Measurements from ENCODE around the gene ASF1A.
"Not testable (repeated sequence)": the region's sequence is repeated elsewhere in the genome, so short reads cannot be mapped to it uniquely, and the experiment has no call there.

ASF1A gene
- long read RNA-seq, donor 1, transcript ASF1A-201 (4 exons, 2,362 nt): major isoform, 29 of 29 reads
- long read RNA-seq, donor 1, partial matches to known transcripts: 0 of 29 reads
- long read RNA-seq, donor 1, other reads (novel, unspliced or antisense): 0 of 29 reads
- long read RNA-seq, donor 2, transcript ASF1A-201 (4 exons, 2,362 nt): major isoform, 20 of 20 reads
- long read RNA-seq, donor 2, partial matches to known transcripts: 0 of 20 reads
- long read RNA-seq, donor 2, other reads (novel, unspliced or antisense): 0 of 20 reads
- long read RNA-seq, donor 3, partial matches to known transcripts: 0 of 3 reads
- long read RNA-seq, donor 3, other reads (novel, unspliced or antisense): 0 of 3 reads
- long read RNA-seq, donor 4, transcript ASF1A-201 (4 exons, 2,362 nt): major isoform, 19 of 19 reads
- long read RNA-seq, donor 4, partial matches to known transcripts: 0 of 19 reads
- long read RNA-seq, donor 4, other reads (novel, unspliced or antisense): 0 of 19 reads
- long read RNA-seq, donor 5, transcript ASF1A-201 (4 exons, 2,362 nt): major isoform, 24 of 25 reads
- long read RNA-seq, donor 5, partial matches to known transcripts: 0 of 25 reads
- long read RNA-seq, donor 5, other reads (novel, unspliced or antisense): 0 of 25 reads
- long read RNA-seq, donor 6, transcript ASF1A-201 (4 exons, 2,362 nt): major isoform, 22 of 22 reads
- long read RNA-seq, donor 6, partial matches to known transcripts: 0 of 22 reads
- long read RNA-seq, donor 6, other reads (novel, unspliced or antisense): 0 of 22 reads
- long read RNA-seq, donor 7, transcript ASF1A-201 (4 exons, 2,362 nt): major isoform, 30 of 31 reads
- long read RNA-seq, donor 7, partial matches to known transcripts: 0 of 31 reads
- long read RNA-seq, donor 7, other reads (novel, unspliced or antisense): 0 of 31 reads
- long read RNA-seq, donor 8, transcript ASF1A-201 (4 exons, 2,362 nt): major isoform, 12 of 12 reads
- long read RNA-seq, donor 8, partial matches to known transcripts: 0 of 12 reads
- long read RNA-seq, donor 8, other reads (novel, unspliced or antisense): 0 of 12 reads

GRCh38 chr6:118893807-118894424 lies at the start of gene ASF1A:
Gene ASF1A (plus strand): TSS chr6:118894152. CDS start chr6:118894414, 262 bp downstream.
- DNase-seq: no peak

DNA sequence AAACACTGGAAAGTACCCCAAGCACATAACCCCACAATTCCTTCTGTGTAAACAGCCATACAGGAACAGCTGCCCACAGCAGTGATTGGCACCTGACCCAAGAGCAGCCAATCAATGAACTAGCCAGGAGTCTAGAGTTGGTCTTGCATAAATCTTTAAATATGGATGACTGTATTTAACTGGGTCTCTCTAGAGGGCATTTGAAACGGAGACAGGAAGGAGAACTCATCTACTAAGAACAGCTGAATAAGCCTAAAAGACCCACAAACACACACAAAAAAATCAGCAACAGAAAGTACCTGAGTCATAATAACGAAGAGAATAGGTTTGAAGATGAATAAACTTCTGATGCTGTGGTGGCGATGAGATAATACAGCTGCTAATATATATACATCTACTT lies 49.0 kb upstream of the ASF1A start:
- no peak for DNase-seq

DNA sequence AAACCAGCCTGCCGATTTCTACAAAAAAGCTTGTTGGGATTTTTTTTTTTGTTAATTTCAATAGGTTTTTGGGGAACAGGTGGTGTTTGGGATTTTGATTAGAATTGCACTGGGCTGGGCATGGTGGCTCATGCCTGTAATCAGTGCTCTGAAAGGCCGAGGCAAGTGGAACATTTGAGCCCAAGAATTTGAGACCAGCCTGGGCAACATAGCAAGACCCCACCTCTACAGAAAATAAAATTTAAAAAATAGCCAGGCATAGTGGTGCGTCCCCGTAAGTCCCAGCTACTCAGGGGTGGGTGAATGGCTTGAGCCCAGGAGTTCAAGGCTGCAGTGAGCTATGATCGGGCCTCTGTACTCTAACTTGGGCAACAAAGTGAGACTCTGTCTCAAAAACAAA lies 40.5 kb upstream of the ASF1A start:
- no peak for DNase-seq

- no peak for DNase-seq
Observed at GRCh38 chr6:118856301-118856700, 37.7 kb upstream of the ASF1A start.

DNA sequence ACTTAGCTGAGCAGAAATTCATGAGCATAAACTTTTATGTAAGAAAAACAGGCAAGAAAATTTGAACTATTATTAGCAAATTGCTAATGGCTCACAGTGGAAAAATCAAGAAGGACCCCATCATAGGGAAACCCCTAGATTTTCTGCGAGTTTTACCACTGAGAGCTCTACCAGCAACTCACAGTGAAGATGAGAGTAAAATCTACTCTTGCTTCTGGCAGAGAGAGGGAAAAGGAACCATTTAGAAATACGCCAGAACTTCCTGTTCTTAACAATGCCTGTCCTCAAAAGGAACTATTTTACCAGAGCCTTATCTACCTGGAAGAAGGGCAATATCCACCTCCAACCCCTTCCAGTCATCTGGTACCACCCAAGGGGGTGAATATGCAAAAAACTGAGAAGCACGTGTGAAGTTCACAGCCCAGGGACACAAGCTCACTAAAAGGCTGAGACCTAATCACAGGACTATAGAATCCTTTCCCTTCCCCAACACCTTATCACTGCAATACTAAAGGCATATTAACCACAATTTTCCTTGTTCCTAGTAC lies 34.4 kb upstream of the ASF1A start:
- no peak for DNase-seq

DNA sequence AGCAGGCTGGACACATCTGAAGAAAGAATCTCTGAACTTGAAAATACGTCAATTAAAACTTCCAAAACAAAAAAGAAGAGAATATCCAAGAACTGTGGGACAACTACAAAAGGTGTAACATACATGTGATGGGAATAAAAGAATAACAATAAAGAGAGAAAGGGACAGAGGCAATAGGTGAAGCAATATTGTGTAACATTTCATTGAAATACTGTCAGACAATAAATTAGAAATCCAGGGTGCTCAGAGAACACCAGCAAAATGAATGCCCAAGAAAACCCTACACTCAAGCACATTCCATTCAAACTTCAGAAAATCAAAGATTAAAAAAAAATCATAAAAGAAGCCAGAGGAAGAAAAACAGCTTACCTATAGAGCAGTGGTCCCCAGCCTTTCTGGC lies 33.6 kb upstream of the ASF1A start:
- no peak for DNase-seq

GRCh38 chr6:118860880-118861279 lies 33.1 kb upstream of the ASF1A start:
- no peak for DNase-seq

DNA sequence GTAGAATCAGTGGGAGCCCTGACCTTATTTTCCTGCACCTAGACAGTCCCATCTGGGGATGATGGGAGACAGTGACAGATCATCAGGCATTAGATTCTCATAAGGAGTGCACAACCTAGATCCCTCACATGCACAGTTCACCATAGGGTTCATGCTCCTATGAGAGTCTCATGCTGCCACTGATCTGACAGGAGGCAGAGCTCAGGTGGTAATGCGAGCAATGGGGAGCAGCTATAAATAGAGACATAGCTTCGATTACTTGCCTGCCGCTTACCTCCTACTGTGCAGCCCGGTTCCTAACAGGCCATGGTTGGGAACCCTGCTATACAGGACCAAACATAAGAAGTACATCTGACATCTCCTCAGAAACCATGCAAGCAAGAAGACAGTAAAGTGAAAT lies 31.5 kb upstream of the ASF1A start:
- DNase-seq: no peak

- no peak for DNase-seq
Observed at GRCh38 chr6:118864341-118865099, 29.4 kb upstream of the ASF1A start.

DNA sequence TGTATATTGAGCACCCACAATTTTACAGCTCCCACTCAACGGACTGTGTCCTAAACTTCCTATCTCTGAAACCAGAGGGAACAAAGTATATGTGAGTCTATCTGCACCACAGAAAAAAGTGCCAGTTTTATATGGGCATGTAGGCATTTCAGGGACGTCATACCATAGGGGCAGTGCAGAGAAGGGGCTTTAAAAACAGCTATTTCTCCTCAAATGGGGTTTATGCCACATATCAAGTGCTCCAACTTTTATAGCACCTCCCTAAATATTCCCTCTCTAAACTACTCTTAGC lies 28.9 kb upstream of the ASF1A start:
- DNase-seq: no peak

- DNase-seq: no peak
Observed at GRCh38 chr6:118867181-118867580, 26.8 kb upstream of the ASF1A start.

DNA sequence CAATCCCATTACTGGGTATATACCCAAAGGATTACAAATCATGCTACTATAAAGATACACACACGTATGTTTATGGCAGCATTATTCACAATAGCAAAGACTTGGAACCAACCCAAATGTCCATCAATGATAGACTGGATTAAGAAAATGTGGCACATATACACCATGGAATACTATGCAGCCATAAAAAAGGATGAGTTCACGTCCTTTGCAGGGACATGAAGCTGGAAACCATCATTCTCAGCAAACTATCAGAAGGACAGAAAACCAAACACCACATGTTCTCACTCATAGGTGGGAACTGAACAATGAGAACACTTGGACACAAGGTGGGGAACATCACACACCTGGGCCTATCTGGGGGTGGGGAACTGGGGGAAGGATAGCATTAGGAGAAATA lies 25.1 kb upstream of the ASF1A start:
- not testable (repeated sequence) for DNase-seq

GRCh38 chr6:118869350-118869749 lies 24.6 kb upstream of the ASF1A start:
- DNase-seq: no peak

DNA sequence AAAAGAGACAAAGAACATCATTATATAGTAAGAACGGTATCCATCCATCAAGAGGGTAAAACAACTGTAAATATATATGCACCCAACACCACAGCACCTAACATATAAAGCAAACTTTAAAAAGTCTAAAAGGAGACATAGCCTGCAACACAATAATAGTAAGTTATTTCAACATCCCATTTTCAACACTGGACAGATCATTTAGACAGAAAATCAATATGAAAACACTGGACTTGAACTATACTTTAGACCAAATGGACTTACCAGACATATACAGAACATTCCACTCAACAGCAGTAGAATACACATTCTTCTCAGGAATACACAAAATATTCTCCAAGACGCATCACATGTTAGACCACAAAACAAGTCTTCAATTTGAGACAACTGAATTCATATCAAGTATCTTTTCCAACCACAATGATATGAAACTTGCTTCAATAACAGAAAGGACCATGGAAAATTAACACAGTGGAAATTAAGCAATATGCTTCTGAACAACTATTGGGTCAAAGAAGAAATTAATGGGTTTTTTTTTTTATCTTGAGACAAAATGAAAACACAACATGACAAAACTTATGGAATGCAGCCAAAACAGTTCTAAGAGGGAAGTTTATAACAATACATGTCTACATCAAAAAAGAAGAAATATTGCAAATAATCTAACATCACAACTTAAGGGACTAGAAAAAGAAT lies 23.9 kb upstream of the ASF1A start:
- no peak for DNase-seq

DNA sequence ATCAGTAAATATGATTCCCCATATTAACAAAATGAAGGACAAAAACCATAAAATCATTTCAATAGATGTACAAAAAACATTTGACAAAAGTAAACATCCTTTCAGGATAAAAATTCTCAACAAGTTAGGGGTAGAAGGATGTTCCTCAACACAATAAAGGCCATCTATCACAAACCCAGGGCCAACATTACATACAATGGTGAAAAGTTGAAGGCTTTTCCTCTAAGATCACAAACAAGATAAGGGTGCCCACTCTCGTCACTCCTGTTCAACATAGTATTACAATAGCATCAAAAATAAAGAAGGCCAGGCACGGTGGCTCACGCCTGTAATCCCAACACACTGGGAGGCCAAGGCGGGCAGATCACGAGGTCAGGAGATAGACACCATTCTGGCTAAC lies 22.6 kb upstream of the ASF1A start:
- DNase-seq: no peak

- no peak for DNase-seq
Observed at GRCh38 chr6:118872318-118872717, 21.6 kb upstream of the ASF1A start.

DNA sequence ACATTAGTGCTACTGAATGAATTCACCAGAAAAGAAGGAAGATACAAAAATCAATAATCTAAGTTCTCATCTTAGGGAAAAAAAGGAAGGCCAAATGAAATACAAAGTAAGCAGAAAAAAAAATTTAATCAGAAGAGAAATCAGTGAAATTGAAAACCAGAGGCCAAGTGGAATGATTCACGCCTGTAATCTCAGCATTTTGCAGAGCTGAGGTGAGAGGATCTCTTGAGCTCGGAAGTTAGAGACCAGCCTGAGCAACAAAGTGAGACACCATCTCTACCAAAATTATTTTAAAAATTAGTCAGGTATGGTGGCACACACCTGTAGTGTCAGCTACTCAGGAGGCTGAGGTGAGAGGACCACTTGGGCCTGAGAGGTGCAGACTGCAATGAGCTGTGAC lies 21.2 kb upstream of the ASF1A start:
- DNase-seq: no peak

DNA sequence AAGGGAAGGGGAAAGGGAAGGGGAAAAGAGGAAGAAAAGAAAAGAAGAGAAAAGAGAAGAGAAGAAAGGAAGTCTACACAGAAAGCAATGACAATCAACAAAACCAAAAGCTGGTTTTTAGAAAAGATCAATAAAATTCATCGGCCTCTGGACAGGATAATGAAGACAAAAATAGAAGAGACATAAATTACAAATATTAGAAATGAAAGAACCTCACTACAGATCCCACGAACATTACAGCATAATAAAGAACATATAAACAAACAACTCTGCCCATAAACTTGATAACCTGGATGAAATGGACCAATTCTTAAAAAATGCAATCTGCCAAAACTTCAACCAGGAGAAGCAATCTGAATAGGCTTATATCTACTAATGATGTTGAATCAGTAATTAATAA lies 20.7 kb upstream of the ASF1A start:
- DNase-seq: no peak

DNA sequence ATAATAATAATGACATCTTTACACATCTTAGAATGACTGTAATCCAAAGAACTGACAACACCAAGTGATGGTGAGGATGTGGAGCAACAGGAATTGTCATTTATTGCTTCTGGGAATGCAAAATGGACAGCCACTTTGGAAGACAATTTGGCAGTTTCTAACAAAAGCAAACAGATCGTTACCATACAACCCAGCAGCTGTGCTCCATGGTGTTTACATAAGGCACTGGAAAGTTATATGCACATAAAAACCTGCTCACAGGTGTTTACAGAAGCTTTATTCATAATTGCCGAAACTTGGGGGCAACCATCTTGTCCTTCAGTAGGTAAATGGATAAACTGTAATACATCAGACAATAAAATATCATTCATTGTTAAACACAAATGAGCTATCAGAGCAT lies 18.3 kb upstream of the ASF1A start:
- no peak for DNase-seq

DNA sequence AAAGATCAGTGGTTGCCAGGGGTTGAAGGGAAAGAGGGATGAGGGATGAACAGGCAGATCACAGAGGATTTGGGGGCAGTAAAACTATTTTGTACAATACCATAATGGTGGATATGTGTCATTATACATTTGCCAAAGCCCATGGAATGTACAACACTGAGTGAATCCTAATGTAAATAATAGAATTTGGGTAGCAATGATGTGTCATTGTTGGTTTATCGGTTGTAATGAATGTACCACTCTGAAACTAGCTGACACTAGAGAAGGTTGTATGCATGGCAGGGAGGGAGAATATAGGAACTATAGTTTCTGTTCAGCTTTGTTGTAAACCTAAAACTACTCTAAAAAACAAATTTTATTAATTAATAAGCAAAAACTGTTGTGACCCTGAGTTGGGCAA lies 17.8 kb upstream of the ASF1A start:
- no peak for DNase-seq

GRCh38 chr6:118876814-118877213 lies 17.1 kb upstream of the ASF1A start:
- no peak for DNase-seq
